ENCODE results near the gene ZBTB40.

ZBTB40 gene

GRCh38 chr1:22530715-22531114 is 79.1 kb downstream of the ZBTB40 start:
- no peak for DNase-seq (ENCODE audit: low read depth)

- DNase-seq (ENCODE audit: low read depth) = no peak
Measured at GRCh38 chr1:22531251-22531650, 79.6 kb downstream of the ZBTB40 start.

GRCh38 chr1:22533244-22533895 is 81.7 kb downstream of the ZBTB40 start:
- no peak for DNase-seq (ENCODE audit: low read depth)

- DNase-seq (ENCODE audit: low read depth) = no peak
Measured at GRCh38 chr1:22534951-22535350, 83.3 kb downstream of the ZBTB40 start.

GRCh38 chr1:22535399-22535798 is 83.7 kb downstream of the ZBTB40 start:
- DNase-seq (ENCODE audit: low read depth) = no peak

- DNase-seq (ENCODE audit: low read depth) = no peak
Measured at GRCh38 chr1:22536506-22536905, 84.9 kb downstream of the ZBTB40 start.

GRCh38 chr1:22537441-22538139 is 85.9 kb downstream of the ZBTB40 start:
- no peak for DNase-seq (ENCODE audit: low read depth)

- no peak for DNase-seq (ENCODE audit: low read depth)
Measured at GRCh38 chr1:22539510-22540118, 88.0 kb downstream of the ZBTB40 start.

GRCh38 chr1:22540337-22540736 is 88.7 kb downstream of the ZBTB40 start:
- DNase-seq (ENCODE audit: low read depth) = no peak

- no peak for DNase-seq (ENCODE audit: low read depth)
Measured at GRCh38 chr1:22542886-22543285, 91.2 kb downstream of the ZBTB40 start.

GRCh38 chr1:22543679-22544078 is 92.0 kb downstream of the ZBTB40 start:
- DNase-seq (ENCODE audit: low read depth) = no peak

GRCh38 chr1:22544606-22545005 is 93.0 kb downstream of the ZBTB40 start:
- no peak for DNase-seq (ENCODE audit: low read depth)

- no peak for DNase-seq (ENCODE audit: low read depth)
Measured at GRCh38 chr1:22545141-22545540, 93.5 kb downstream of the ZBTB40 start.

GRCh38 chr1:22547186-22547817 is 95.7 kb downstream of the ZBTB40 start:
- no peak for DNase-seq (ENCODE audit: low read depth)

- DNase-seq (ENCODE audit: low read depth) = no peak
Measured at GRCh38 chr1:22547818-22548462, 96.3 kb downstream of the ZBTB40 start.

- no peak for DNase-seq (ENCODE audit: low read depth)
Measured at GRCh38 chr1:22550021-22550420, 98.4 kb downstream of the ZBTB40 start.

- no peak for DNase-seq (ENCODE audit: low read depth)
Measured at GRCh38 chr1:22551591-22551990, 99.9 kb downstream of the ZBTB40 start.

GRCh38 chr1:22552021-22552420 is 100.4 kb downstream of the ZBTB40 start:
- no peak for DNase-seq (ENCODE audit: low read depth)

- no peak for DNase-seq (ENCODE audit: low read depth)
Measured at GRCh38 chr1:22553104-22553880, 101.6 kb downstream of the ZBTB40 start.

GRCh38 chr1:22553991-22554522 is 102.4 kb downstream of the ZBTB40 start:
- DNase-seq (ENCODE audit: low read depth) = no peak

GRCh38 chr1:22555371-22555656 is 103.7 kb downstream of the ZBTB40 start:
- no peak for DNase-seq (ENCODE audit: low read depth)

All from activated T-cell treated with anti-CD3 and anti-CD28 coated beads for 48 hours (primary cell).